HG03025 (cell line): Measurements from ENCODE around the gene B2M.
"Not testable (repeated sequence)": the region's sequence is repeated elsewhere in the genome, so short reads cannot be mapped to it uniquely, and the experiment has no call there.

Experiments
- ATAC-seq: cut with Tn5 transposase; IDR thresholded peaks from one replicate; pipeline ENCODE4 v1.9.1; 2021; ENCODE audit warnings: mild to moderate bottlenecking, moderate library complexity; ENCODE audit not compliant: unreplicated experiment, low FRiP score

B2M gene

DNA sequence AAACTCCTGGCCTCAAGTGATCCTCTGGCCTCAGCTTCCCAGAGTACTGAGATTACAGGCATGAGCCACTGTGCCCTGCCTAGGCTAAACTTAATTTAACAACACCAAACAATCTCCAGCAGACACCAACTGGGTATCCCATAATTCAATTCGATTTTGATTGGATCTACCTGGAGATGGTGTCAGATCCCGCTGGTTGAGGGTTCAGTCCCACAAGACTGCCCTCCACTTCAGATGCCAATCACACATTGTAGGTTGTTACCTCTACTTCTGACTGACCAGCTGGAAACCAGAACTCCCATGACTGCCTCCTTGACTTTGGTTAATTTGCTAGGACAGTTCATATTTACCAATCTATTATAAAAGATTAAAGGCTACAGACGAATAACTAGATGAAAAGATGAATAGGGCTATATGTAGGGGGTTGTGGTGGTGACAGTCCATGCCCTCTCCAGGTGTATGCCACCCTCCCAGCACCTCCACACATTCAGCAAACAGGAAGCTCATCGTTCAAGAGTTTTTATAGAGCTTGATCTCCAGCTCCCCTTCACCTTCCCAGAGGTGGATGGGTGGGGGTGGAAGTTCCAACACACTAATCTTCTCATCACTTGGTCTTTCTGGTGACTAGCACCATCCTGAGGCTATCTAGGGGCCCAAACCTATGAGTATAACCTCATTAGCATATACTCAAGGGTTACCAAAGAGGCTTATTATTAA is 9.3 kb downstream of the B2M start:
- no peak for ATAC-seq

GRCh38 chr15:44722011-44722410 is 10.7 kb downstream of the B2M start:
- ATAC-seq = no peak

DNA sequence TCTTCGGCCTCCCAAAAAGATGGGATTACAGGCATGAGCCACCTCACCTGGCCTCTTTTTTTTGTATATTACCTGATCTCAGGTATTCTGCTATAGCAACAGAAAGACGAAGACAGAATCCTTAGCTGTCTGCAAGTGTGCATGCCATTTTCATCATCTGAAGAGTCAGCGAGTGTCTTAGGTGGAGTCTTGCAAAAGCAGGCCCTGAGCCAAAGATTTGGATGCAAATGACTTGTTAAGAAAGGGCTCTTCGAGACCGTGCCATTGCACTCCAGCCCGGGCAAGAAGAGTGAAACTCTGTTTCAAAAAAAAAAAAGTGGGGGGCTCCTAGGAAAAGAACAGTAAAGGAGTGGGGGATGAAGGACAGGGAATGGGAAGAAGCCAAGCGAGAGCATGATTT is 14.8 kb downstream of the B2M start:
- no peak for ATAC-seq

- no peak for ATAC-seq
These were observed 15.5 kb downstream of the B2M start for GRCh38 chr15:44726568-44727484.

GRCh38 chr15:44727485-44728231 is 16.3 kb downstream of the B2M start:
- no peak for ATAC-seq

GRCh38 chr15:44728232-44728575 is 16.9 kb downstream of the B2M start:
- ATAC-seq = not testable (repeated sequence)

GRCh38 chr15:44728576-44729407 is 17.5 kb downstream of the B2M start:
- ATAC-seq = peak; percentile 72

- ATAC-seq = no peak
These were observed 18.3 kb downstream of the B2M start for GRCh38 chr15:44729408-44730127.

GRCh38 chr15:44734839-44735481 is 23.6 kb downstream of the B2M start:
- no peak for ATAC-seq

- ATAC-seq = no peak
These were observed 24.3 kb downstream of the B2M start for GRCh38 chr15:44735482-44736180.

DNA sequence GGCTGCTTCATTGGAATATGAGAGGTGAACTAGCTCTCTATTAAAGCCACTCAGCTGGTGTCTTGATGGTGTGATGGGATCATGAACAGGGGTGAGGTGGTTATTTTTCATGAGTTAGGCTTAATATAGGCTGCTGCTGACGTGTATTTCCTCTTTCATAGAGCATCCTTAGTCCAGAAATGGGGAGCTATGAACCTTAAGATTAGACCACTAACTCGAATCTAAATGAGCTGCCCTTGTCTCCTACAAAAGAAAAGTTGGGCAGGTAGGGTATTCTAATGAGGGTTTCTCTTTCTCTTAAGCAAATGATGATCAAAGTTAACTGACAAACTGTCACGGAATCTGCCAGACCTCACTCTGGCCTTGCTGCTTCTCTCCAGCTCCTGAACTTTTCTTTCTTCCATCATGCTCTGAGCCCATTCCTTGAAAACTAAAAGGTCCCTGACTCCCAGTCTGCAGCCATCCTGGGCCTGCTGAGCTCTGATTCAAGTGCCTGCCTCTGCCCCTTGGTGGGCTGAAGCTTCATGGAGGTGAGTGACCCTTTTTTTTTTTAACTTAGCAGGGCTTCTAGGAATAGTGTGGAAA is 25.0 kb downstream of the B2M start, which contains the start of gene TRIM69:
TRIM69 (plus strand) TSS at position 348 of the 585 bp plus-strand sequence; CDS start at position 525, 177 bp downstream.
- no peak for ATAC-seq

GRCh38 chr15:44738340-44738984 is 27.1 kb downstream of the B2M start:
- ATAC-seq = no peak

GRCh38 chr15:44739222-44739847 is 28.0 kb downstream of the B2M start:
- not testable (repeated sequence) for ATAC-seq

DNA sequence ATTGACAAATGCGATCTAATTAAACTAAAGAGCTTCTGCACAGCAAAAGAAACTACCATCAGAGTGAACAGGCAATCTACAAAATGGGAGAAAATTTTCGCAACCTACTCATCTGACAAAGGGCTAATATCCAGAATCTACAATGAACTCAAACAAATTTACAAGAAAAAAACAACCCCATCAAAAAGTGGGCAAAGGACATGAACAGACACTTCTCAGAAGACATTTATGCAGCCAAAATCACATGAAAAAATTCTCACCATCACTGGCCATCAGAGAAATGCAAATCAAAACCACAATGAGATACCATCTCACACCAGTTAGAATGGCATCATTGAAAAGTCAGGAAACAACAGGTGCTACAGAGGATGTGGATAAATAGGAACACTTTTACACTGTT is 32.1 kb downstream of the B2M start:
- not testable (repeated sequence) for ATAC-seq

DNA sequence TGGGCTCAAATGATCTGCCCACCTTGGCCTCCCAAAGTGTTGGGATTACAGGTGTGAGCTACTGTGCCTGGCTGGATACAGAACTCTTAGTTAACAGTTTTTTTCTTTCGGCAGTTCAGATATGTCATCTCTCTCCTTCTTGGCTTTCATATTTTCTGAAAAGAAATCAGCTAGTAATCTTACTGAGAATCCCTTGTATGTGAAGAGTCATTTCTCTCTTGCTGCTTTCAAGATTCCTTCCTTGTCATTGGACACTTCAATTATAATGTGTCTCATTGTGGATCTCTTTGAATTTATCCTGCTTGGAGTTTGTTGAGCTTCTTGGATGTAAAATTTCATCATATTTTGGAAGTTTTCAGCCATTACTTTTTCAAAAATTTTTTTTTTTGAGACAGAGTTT is 42.0 kb downstream of the B2M start:
- no peak for ATAC-seq

DNA sequence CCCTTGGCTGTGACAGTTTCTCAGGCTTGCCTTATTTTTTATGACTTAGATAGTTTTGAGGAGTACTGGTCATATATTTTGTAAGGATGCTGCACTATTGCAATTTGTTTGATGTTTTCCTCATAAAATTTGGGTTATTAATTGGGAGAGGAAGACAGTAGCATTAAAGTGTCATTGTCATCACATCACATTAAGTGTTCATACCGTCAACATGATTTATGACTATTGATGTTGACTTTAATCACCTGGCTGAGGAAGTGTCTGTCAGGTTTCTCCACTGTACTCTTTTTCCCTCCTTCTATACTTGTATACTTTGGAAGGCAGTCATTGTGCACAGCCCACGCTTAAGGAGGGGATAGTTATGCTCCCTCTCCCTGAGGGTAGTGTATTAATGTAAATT is 51.9 kb downstream of the B2M start:
- ATAC-seq = no peak

GRCh38 chr15:44763848-44764247 is 52.5 kb downstream of the B2M start:
- no peak for ATAC-seq
